PC-9 (cell line): ENCODE measurements around the gene SLC49A4.

Experiments
- CTCF ChIP-seq: fragments of 200-600 bp; sonication (generic); conservative IDR thresholded peaks from 2 replicates; pipeline ENCODE4 v1.6.1; 2017; ENCODE audit warnings: mixed run types, antibody characterized with exemption, mild to moderate bottlenecking, moderate library complexity
- EZH2 ChIP-seq: fragments of 200-600 bp; sonication (generic); IDR thresholded peaks from 2 replicates; pipeline ENCODE4 v1.8.0; 2017; ENCODE audit warnings: antibody characterized with exemption, low read depth

DNA sequence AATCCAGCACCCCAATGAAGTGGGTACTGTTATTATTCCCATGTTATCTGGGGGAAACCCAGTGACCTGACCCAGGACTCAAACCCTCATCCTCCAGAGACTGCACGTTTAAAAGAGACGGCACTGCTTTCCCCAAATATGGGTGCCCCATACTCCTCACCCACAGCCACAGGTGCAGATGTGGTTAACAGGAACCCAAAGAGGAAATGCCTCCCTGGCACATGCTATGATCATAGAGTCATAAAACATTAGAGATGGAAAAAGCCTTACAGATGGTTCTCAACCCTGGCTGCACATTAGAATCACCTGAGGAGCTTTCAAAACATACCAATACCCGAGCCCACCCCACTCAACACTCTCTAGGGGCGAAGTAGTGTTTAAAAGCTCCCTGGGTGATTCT, 121.2 kb downstream of the SLC49A4 start:
- TF ChIP-seq CTCF (no peak), EZH2 (no peak)
